Astrocyte (in vitro differentiated cells and primary cell): ENCODE data around the gene SYTL2. TPM values are rescaled to one million over a fixed set of nuclear protein-coding genes. Genes with fewer than 3 reads are reported as not detected.

ENCODE experiments used
- DNase-seq: peaks from one replicate; pipeline ENCODE4 v3.0.0-alpha.2; 2010; ENCODE audit warnings: low read depth
- FAIRE-seq: peaks from 2 replicates; lab custom pipeline; 2011; peaks lifted over from hg19 to GRCh38; lab: Jason Lieb, UNC
- H2AFZ ChIP-seq: 2 replicates; pipeline ENCODE4 v1.6.0; 2012; ENCODE audit warnings: low read depth, low read length, inconsistent platforms
- H3K27ac ChIP-seq: 2 replicates; pipeline ENCODE4 v1.5.1; 2011; ENCODE audit warnings: low read depth, low read length, inconsistent platforms
- H3K27me3 ChIP-seq: 2 replicates; pipeline ENCODE4 v1.6.0; 2011; ENCODE audit warnings: low read length, inconsistent platforms; ENCODE audit not compliant: insufficient read depth
- H3K36me3 ChIP-seq: 2 replicates; pipeline ENCODE4 v1.5.1; 2011; ENCODE audit warnings: low read length, inconsistent platforms; ENCODE audit not compliant: insufficient read depth
- H3K4me1 ChIP-seq: 2 replicates; pipeline ENCODE4 v1.5.1; 2011; ENCODE audit warnings: low read length, inconsistent platforms; ENCODE audit not compliant: insufficient read depth
- H3K4me2 ChIP-seq: 2 replicates; pipeline ENCODE4 v1.6.0; 2012; ENCODE audit warnings: low read length, inconsistent platforms
- H3K4me3 ChIP-seq: 2 replicates; pipeline ENCODE4 v1.5.1; 2011; ENCODE audit warnings: low read depth, mild to moderate bottlenecking, low read length, inconsistent platforms; ENCODE audit not compliant: insufficient read depth
- H3K79me2 ChIP-seq: 2 replicates; pipeline ENCODE4 v1.6.0; 2012; ENCODE audit warnings: mild to moderate bottlenecking, low read length, inconsistent platforms; ENCODE audit not compliant: insufficient read depth
- H3K9ac ChIP-seq: 2 replicates; pipeline ENCODE4 v1.6.0; 2012; ENCODE audit warnings: mild to moderate bottlenecking, low read length, inconsistent platforms
- H3K9me3 ChIP-seq: 2 replicates; pipeline ENCODE4 v1.5.1; 2012; ENCODE audit warnings: low read depth, mild to moderate bottlenecking, low read length, inconsistent platforms; ENCODE audit not compliant: insufficient read depth
- H4K20me1 ChIP-seq: 2 replicates; pipeline ENCODE4 v1.6.0; 2012; ENCODE audit warnings: low read length, inconsistent platforms; ENCODE audit not compliant: insufficient read depth
- H3K27ac Mint-ChIP-seq: one replicate; pipeline ENCODE4 v1.8.0; 2021; ENCODE audit warnings: mild to moderate bottlenecking, mixed read lengths; ENCODE audit not compliant: unreplicated experiment
- H3K27me3 Mint-ChIP-seq: one replicate; pipeline ENCODE4 v1.8.0; 2021; ENCODE audit warnings: low read depth, mixed read lengths; ENCODE audit not compliant: unreplicated experiment
- H3K36me3 Mint-ChIP-seq: one replicate; pipeline ENCODE4 v1.8.0; 2021; ENCODE audit warnings: low read depth, mixed read lengths; ENCODE audit not compliant: unreplicated experiment
- H3K4me1 Mint-ChIP-seq: one replicate; pipeline ENCODE4 v1.8.0; 2021; ENCODE audit warnings: low read depth, mixed read lengths; ENCODE audit not compliant: unreplicated experiment
- H3K4me3 Mint-ChIP-seq: one replicate; pipeline ENCODE4 v1.8.0; 2021; ENCODE audit warnings: mild to moderate bottlenecking, moderate library complexity, mixed read lengths; ENCODE audit not compliant: unreplicated experiment
- H3K9me3 Mint-ChIP-seq: one replicate; pipeline ENCODE4 v1.8.0; 2021; ENCODE audit warnings: mild to moderate bottlenecking, mixed read lengths; ENCODE audit not compliant: unreplicated experiment
- CTCF ChIP-seq: IDR thresholded peaks from 2 replicates; pipeline ENCODE4 v1.5.1; 2011; ENCODE audit warnings: low read depth, mild to moderate bottlenecking, inconsistent platforms, low read length, moderate library complexity; ENCODE audit not compliant: insufficient read depth
- EZH2 ChIP-seq: IDR thresholded peaks from 2 replicates; pipeline ENCODE4 v1.6.1; 2012; ENCODE audit warnings: mild to moderate bottlenecking, low read length, inconsistent platforms; ENCODE audit not compliant: insufficient read depth
- total RNA-seq: library from RNA; stranded (reverse); gene quantifications from 2 replicates; pipeline ENCODE4 v1.2.1, GENCODE V29; 2021

SYTL2 gene
- total RNA-seq, 1 donor from 2014 or later = 36.9 TPM

GRCh38 chr11:85721191-85721590 is 89.8 kb downstream of the SYTL2 start:
- Mint-ChIP-seq H3K27ac (no peak overlapping the region), H3K4me3 (no peak overlapping the region), H3K27me3 (no peaks in the 10 kb centered on the region), H3K4me1 (peaks cover 47% of the 10 kb centered on the region), H3K36me3 (peaks cover 2% of the 10 kb centered on the region), H3K9me3 (no peaks in the 10 kb centered on the region)
- H3K4me3 ChIP-seq = no peak overlapping the region
- FAIRE-seq (no peak), DNase-seq (no peak)
- H3K9ac ChIP-seq = no peak overlapping the region
- no peaks in the 10 kb centered on the region for H4K20me1 ChIP-seq
- no peak overlapping the region for H2AFZ ChIP-seq
- peaks cover 7% of the 10 kb centered on the region for H3K79me2 ChIP-seq
- no peaks in the 10 kb centered on the region for H3K27me3 ChIP-seq
- no peaks in the 10 kb centered on the region for H3K9me3 ChIP-seq
- H3K27ac ChIP-seq = no peak overlapping the region
- no peaks in the 10 kb centered on the region for H3K36me3 ChIP-seq
- peaks cover 21% of the 10 kb centered on the region for H3K4me1 ChIP-seq
- no peak overlapping the region for H3K4me2 ChIP-seq
- TF ChIP-seq CTCF = no peak
- no peak for TF ChIP-seq EZH2

GRCh38 chr11:85718991-85719807 is 91.7 kb downstream of the SYTL2 start:
- Mint-ChIP-seq H3K4me1 (peaks cover 39% of the 10 kb centered on the region), H3K9me3 (no peaks in the 10 kb centered on the region), H3K4me3 (peak overlapping the region; percentile 84), H3K27me3 (no peaks in the 10 kb centered on the region), H3K27ac (peak overlapping the region; percentile 93), H3K36me3 (no peaks in the 10 kb centered on the region)
- Histone ChIP-seq H3K9me3 (no peaks in the 10 kb centered on the region), H3K79me2 (peaks cover 9% of the 10 kb centered on the region), H3K27me3 (no peaks in the 10 kb centered on the region), H3K4me1 (peaks cover 14% of the 10 kb centered on the region), H3K4me3 (peak overlapping the region; percentile 65), H3K9ac (peak overlapping the region; percentile 84), H4K20me1 (no peaks in the 10 kb centered on the region), H2AFZ (peak overlapping the region; percentile 11), H3K27ac (peak overlapping the region; percentile 82), H3K36me3 (no peaks in the 10 kb centered on the region), H3K4me2 (peak overlapping the region; percentile 83)
- TF ChIP-seq CTCF = no peak
- no peak for TF ChIP-seq EZH2
- FAIRE-seq (peak; percentile 98), DNase-seq (peak; percentile 100)
